NT2/D1 (cell line): Measurements from ENCODE around the gene DHX9.

ENCODE experiments used
- DNase-seq: peaks from one replicate; pipeline ENCODE4 v3.0.0-alpha.2; 2011; ENCODE audit warnings: low read depth, low spot score
- H3K27me3 ChIP-seq: 2 replicates; pipeline ENCODE4 v1.6.0; 2011; ENCODE audit warnings: mild to moderate bottlenecking; ENCODE audit not compliant: insufficient read length, insufficient read depth
- H3K36me3 ChIP-seq: 2 replicates; pipeline ENCODE4 v1.6.1; 2011; ENCODE audit warnings: mild to moderate bottlenecking, low read length, mixed read lengths; ENCODE audit not compliant: insufficient read depth, insufficient read length
- H3K4me1 ChIP-seq: 2 replicates; pipeline ENCODE4 v1.5.1; 2011; ENCODE audit not compliant: insufficient read depth, insufficient read length
- H3K4me3 ChIP-seq: 2 replicates; pipeline ENCODE4 v1.5.1; 2011; ENCODE audit warnings: low read depth; ENCODE audit not compliant: insufficient read length
- H3K9ac ChIP-seq: 2 replicates; pipeline ENCODE4 v1.6.0; 2011; ENCODE audit warnings: low read depth; ENCODE audit not compliant: insufficient read length
- H3K9me3 ChIP-seq: 2 replicates; pipeline ENCODE4 v1.5.1; 2011; ENCODE audit warnings: mild to moderate bottlenecking, low read length; ENCODE audit not compliant: insufficient read depth
- SUZ12 ChIP-seq: IDR thresholded peaks from 2 replicates; pipeline ENCODE4 v1.6.1; 2011; ENCODE audit not compliant: insufficient read length, insufficient read depth; ENCODE audit errors: extremely low read depth
- YY1 ChIP-seq: IDR thresholded peaks from 2 replicates; pipeline ENCODE4 v1.6.1; 2011; ENCODE audit not compliant: insufficient read length, insufficient read depth
- ZNF274 ChIP-seq: IDR thresholded peaks from 2 replicates; pipeline ENCODE4 v1.6.1; 2011; ENCODE audit warnings: mild to moderate bottlenecking, low read depth, low read length

DHX9 gene

DNA sequence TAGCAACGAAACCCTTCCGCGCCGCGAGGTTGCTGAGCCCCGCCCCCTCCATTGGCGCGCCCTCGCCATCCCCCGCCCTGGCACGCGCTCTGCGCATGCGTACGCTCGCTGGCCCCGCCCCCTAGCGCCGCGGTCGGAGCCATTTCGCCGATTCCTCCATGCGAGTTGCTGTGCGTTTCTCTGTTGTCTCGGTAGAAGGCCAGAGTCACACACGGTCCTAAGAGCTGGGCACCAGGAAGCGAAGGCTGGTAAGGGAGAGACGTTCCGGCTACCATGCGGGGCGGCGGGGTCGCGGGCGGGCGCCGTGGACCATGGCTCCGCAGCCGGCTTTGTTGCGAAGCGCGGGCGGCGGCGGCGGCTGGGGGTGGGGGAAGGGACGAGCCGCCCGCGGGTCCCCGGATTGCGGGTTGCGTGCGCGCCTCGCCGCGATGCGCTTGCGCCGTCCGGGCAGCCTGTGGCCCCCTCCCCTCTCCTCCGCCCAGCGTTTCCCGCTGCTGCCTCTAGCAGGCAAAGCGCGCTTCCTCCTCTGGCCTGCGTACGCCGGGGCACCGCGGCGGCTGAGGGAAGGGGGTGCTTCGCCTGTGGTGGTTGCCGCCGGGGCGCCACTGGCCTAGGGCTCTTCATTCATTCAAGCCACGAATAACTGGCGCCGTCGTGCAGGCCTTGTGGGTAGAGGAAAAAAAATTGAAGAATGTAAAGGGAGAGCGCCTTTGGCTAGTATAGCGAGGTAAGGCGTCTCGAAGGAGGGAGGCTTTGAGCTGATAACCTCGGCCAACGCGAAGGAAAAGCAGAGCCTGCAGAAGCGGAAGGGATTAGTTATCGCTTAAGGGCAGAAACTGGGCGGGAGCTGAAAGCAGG is at the start of gene DHX9:
Gene DHX9, plus strand, starts transcription at position 139 of the 858 bp plus-strand sequence. CDS start 3,220 bp downstream, outside the sequence.
- TF ChIP-seq SUZ12 = no peak
- TF ChIP-seq YY1 = no peak
- TF ChIP-seq ZNF274 = no peak
- DNase-seq = peak; percentile 91
- H3K4me3 ChIP-seq = peak within 1 kb of the TSS; percentile 88

DNA sequence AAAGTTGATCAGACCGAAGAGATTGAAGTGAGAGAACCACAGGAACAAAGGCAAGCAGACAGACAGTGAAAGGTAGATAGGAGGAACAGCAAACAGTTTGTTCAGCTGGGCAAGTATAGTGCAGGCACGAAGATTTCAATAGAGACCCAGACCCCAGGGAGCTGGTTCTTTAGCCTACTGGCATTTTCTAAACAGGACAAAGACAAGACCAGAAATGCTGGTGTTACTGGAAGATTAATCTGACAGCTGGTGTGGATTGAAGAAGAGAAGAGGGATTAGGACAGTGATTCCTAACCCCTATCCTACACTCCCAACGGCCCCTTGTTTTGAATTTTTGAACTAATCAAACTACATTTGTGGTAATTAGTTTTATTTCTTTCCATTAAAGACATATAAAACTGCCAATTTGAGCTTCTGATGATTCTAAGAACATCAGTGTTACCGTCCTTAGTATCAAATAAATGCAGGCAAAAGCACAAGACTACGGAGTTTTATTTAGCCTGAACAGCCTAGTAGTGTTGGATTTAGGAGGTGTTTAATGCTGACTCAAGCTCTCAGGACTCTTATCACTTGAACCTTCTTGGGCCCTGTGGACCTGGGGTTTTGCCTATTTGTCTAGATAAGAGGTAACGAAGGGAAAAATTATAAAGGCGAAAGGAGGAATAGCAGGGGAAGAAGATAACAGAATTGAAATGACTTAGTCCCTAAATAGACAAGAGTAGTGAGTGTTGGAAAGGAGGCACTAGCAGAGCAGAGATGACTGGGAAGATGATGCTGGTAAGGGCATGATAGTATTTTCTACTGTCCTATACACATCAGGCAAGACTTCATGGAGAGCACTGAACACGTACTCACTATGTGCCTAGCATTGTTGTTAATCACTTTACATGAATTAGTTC is 47.6 kb upstream of the DHX9 start:
- Histone ChIP-seq H3K27me3 (peaks cover 36% of the 10 kb centered on the region), H3K36me3 (peaks cover 4% of the 10 kb centered on the region), H3K4me1 (no peaks in the 10 kb centered on the region), H3K4me3 (no peak overlapping the region), H3K9ac (no peak overlapping the region), H3K9me3 (no peaks in the 10 kb centered on the region)
- no peak for DNase-seq
- TF ChIP-seq SUZ12 = no peak
- TF ChIP-seq ZNF274 = no peak
- no peak for TF ChIP-seq YY1

More for the DNA sequence above, at the start of gene DHX9:
- Histone ChIP-seq H3K9ac (peak within 1 kb of the TSS; percentile 94), H3K4me1 (no peaks in the 10 kb centered on the region), H3K9me3 (no peaks in the 10 kb centered on the region), H3K36me3 (peaks cover 48% of the 10 kb centered on the region), H3K27me3 (no peaks in the 10 kb centered on the region)

DNA sequence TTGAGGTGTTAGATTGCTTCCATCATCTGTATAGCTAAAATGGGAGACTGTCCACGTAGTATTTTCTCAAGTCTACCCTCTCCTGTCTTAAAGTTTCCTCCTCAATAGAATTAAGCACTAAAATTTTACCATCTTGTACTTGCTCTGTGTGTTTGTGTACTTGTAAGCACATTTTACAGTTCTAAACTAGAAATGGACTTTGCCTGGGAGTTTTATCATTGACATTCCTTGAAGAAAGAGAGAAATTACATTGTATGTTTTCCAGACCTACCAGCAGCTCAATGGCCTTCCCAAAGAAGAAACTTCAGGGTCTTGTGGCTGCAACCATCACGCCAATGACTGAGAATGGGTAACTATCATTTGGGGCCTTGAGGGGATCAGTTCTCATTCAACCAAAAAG is 45.1 kb upstream of the DHX9 start:
- Histone ChIP-seq H3K9me3 (no peaks in the 10 kb centered on the region), H3K4me1 (no peaks in the 10 kb centered on the region), H3K4me3 (no peak overlapping the region), H3K27me3 (peaks cover 14% of the 10 kb centered on the region), H3K9ac (no peak overlapping the region), H3K36me3 (peaks cover 4% of the 10 kb centered on the region)
- TF ChIP-seq SUZ12 = no peak
- no peak for TF ChIP-seq ZNF274
- TF ChIP-seq YY1 = no peak
- no peak for DNase-seq

DNA sequence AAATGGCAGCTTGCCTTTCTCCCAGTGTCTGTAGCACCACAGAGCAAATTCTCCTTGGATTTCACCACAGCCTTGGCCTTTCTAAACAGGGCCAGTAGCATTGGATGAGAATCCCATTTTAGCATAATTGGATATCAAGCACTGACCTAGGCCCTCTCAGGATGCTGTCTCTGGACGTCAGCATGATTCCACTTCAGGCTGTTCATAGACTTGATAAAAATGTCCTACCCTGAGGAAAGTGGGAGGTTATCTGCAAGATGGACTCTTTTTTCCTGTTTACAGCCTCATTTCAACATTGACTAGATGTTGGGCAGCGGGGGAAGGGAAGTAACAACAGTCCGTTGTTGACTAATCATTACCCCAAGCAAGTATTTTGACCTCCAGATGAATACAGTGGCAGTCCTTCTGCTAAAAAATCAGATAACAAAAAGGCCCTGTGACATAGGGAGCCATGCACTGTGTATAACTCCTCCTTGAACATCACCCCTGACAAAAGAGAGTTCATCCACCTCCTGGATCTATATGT is 44.4 kb upstream of the DHX9 start:
- Histone ChIP-seq H3K9ac (no peak overlapping the region), H3K27me3 (peaks cover 7% of the 10 kb centered on the region), H3K36me3 (peaks cover 4% of the 10 kb centered on the region), H3K4me3 (no peak overlapping the region), H3K9me3 (no peaks in the 10 kb centered on the region), H3K4me1 (no peaks in the 10 kb centered on the region)
- no peak for DNase-seq
- no peak for TF ChIP-seq ZNF274
- TF ChIP-seq SUZ12 = no peak
- TF ChIP-seq YY1 = no peak

DNA sequence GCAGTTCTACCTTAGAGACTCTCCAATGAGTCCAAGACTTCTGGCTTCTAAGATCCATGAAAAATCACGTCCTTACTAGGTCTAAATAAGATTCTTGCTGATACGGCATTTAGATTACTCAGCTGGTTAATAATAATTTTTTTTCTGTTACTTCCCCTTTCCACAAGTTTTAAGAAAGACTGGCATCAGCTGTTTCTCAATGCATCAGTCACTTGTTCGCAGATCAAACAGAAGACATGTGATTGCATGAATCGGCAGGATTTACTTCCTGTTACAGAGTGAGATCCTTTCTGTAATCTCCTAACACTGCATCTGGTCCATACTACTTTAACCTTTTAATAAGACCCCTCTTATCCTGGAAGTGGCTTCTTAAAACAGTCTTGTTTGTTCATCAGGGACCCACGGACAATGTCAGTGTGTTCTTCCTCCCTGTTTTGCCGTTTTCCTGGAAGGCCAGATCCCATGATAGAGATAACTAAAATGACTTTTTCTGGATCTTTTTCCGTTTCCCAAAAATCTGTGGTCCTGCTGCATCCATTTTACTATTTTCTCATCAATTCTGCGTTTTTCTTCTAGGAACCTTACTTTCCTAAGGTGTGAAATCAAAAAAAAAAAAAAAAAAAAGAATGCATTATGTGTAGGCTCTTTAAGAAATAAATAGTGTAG is 43.5 kb upstream of the DHX9 start:
- Histone ChIP-seq H3K27me3 (no peaks in the 10 kb centered on the region), H3K4me1 (no peaks in the 10 kb centered on the region), H3K36me3 (peaks cover 4% of the 10 kb centered on the region), H3K9ac (no peak overlapping the region), H3K4me3 (no peak overlapping the region), H3K9me3 (no peaks in the 10 kb centered on the region)
- TF ChIP-seq SUZ12 (no peak), YY1 (no peak), ZNF274 (no peak)
- no peak for DNase-seq

DNA sequence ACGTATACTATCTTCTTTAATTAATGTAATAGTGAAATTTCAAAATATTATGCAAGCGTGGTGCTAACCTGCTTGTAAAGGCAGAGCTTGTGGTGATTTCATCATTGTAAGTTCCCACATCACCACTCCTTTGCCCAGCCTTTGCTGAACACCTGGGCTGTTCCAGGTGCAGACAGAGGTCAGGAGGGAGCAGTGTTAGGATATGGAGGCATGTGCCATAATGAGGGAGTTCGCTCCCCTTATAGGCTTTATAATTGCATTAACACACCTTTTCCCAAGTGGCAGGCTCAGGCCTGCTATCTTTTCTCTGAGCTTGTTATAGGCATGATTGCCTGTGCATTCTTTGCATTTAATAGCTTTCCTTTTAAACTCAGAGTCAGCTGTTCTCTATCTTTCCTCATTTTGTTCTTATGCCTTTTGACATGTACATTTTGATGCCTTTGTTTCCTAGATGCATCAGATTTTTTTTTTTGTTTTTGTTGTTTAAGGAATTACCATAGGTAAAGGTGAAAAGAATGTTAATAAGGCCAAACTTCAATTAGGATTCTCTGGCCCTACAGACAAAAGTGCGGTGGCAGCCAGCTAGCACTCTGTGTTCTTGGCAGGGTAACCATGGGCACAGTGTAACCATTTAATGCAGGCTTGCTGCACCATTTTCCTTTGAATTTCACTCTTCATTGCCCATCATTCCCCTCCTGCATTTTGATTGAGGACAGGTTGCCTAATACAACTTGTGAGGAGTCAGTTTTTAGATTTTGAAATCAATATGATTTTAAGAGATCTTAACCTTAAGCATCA is 36.9 kb upstream of the DHX9 start:
- no peak overlapping the region for H3K4me3 ChIP-seq
- DNase-seq = no peak
- H3K9me3 ChIP-seq = no peaks in the 10 kb centered on the region
- H3K27me3 ChIP-seq = no peaks in the 10 kb centered on the region
- peaks cover 5% of the 10 kb centered on the region for H3K4me1 ChIP-seq
- no peak overlapping the region for H3K9ac ChIP-seq
- no peak for TF ChIP-seq ZNF274
- no peak for TF ChIP-seq SUZ12
- no peak for TF ChIP-seq YY1
- no peaks in the 10 kb centered on the region for H3K36me3 ChIP-seq
